Thymus (tissue), 14 donors: ENCODE measurements around the gene SYNGAP1. TPM values are rescaled to one million over a fixed set of nuclear protein-coding genes. Genes with fewer than 3 reads are reported as not detected.
A peak's percentile ranks its signal among the peaks of the same experiment; 100 is the strongest.
"Not testable (repeated sequence)": the region's sequence is repeated elsewhere in the genome, so short reads cannot be mapped to it uniquely, and the experiment has no call there.

Source experiments
- DNase-seq, 9 donors: peaks; one replicate each; pipeline ENCODE4 v3.0.0-alpha.2; 2013; ENCODE audit warnings: low spot score in 9 of 9, low read depth in 6 of 9, missing footprints in 1 of 9
- H3K27ac ChIP-seq, 2 donors: one replicate each; pipeline ENCODE4 v1.5.1; 2013; ENCODE audit warnings: control low read depth in 1 of 2, low read depth in 1 of 2, low read length in 1 of 2, mild to moderate bottlenecking in 1 of 2, moderate library complexity in 1 of 2
- H3K27me3 ChIP-seq, 2 donors: one replicate each; pipeline ENCODE4 v1.5.1; 2013; ENCODE audit warnings: low read length in 1 of 2; ENCODE audit not compliant: control insufficient read depth in 2 of 2, insufficient read depth in 1 of 2
- H3K36me3 ChIP-seq, 2 donors: one replicate each; pipeline ENCODE4 v1.5.1; 2013; ENCODE audit warnings: low read length in 1 of 2, mild to moderate bottlenecking in 1 of 2, moderate library complexity in 1 of 2; ENCODE audit not compliant: control insufficient read depth in 2 of 2, insufficient read depth in 2 of 2
- H3K4me1 ChIP-seq, 2 donors: one replicate each; pipeline ENCODE4 v1.5.1; 2013; ENCODE audit warnings: low read length in 2 of 2; ENCODE audit not compliant: control insufficient read depth in 2 of 2, insufficient read depth in 2 of 2
- H3K4me3 ChIP-seq, 2 donors: one replicate each; pipeline ENCODE4 v1.5.1; 2013; ENCODE audit warnings: low read length in 2 of 2, control low read depth in 1 of 2, mild to moderate bottlenecking in 1 of 2
- H3K9me3 ChIP-seq, 2 donors: one replicate each; pipeline ENCODE4 v1.5.1; 2013; ENCODE audit warnings: low read length in 1 of 2, mild to moderate bottlenecking in 1 of 2; ENCODE audit not compliant: control insufficient read depth in 2 of 2, insufficient read depth in 1 of 2
- WGBS: extraction: QIAGEN DNeasy Blood & Tissue Kit; methylation state at CpG from one replicate; pipeline ENCODE4 v1.1.7; 2013; 5-methylcytosine and 5-hydroxymethylcytosine counted together
- long read RNA-seq, 10 donors: transcript quantifications; one replicate each; lab custom pipeline, GENCODE V29; 2026
- polyA plus RNA-seq: library from polyadenylated mRNA; stranded (reverse); fragments of 200-250 nt; gene quantifications from one replicate; pipeline ENCODE4 v1.2.3, GENCODE V29; 2013
- total RNA-seq: library from RNA; stranded (reverse); fragments of 120-200 nt; gene quantifications from one replicate; pipeline ENCODE4 v1.2.4, GENCODE V29; 2013
- donor health status: healthy.

The SYNGAP1 gene
- total RNA-seq (3.0 TPM), polyA plus RNA-seq (26.7 TPM)
- long read RNA-seq, donor 1, result 0 reads
- long read RNA-seq, donor 2, result 0 reads
- long read RNA-seq, donor 3, partial matches to known transcripts, result 0 of 1 reads
- long read RNA-seq, donor 3, other reads (novel, unspliced or antisense), result 0 of 1 reads
- long read RNA-seq, donor 4, partial matches to known transcripts, result 0 of 1 reads
- long read RNA-seq, donor 4, other reads (novel, unspliced or antisense), result 0 of 1 reads
- long read RNA-seq, donor 5, partial matches to known transcripts, result 0 of 3 reads
- long read RNA-seq, donor 5, other reads (novel, unspliced or antisense), result 0 of 3 reads
- long read RNA-seq, donor 6, full-length matches to known transcripts, result 2 of 2 reads
- long read RNA-seq, donor 6, partial matches to known transcripts, result 0 of 2 reads
- long read RNA-seq, donor 6, other reads (novel, unspliced or antisense), result 0 of 2 reads
- long read RNA-seq, donor 7, partial matches to known transcripts, result 0 of 1 reads
- long read RNA-seq, donor 7, other reads (novel, unspliced or antisense), result 0 of 1 reads
- long read RNA-seq, donor 8, result 0 reads
- long read RNA-seq, donor 9, partial matches to known transcripts, result 15 of 15 reads
- long read RNA-seq, donor 9, other reads (novel, unspliced or antisense), result 0 of 15 reads
- long read RNA-seq, donor 10, result 0 reads

- Histone ChIP-seq H3K4me3 (peak within 1 kb of the TSS; percentile 45 to 52), H3K36me3 (peaks cover 17 to 26% of the 10 kb centered on the region in 2 donors), H3K27ac (peak within 1 kb of the TSS; percentile 93 to 98), H3K9me3 (peaks cover 0 to 3% of the 10 kb centered on the region in 2 donors), H3K27me3 (no peaks in the 10 kb centered on the region), H3K4me1 (peaks cover 39 to 55% of the 10 kb centered on the region in 2 donors)
- WGBS, result 4% methylated on average over 21 of the region's 22 CpGs
- peak in 3 of 9 donors; percentile 69 to 83 (median 74) for DNase-seq
Observed at GRCh38 chr6:33419580-33420490, at the start of gene SYNGAP1. Gene SYNGAP1 (plus strand): TSS chr6:33420065. CDS start chr6:33420265, 200 bp downstream.

- not testable (repeated sequence) for H3K9me3 ChIP-seq, H3K27ac ChIP-seq, H3K36me3 ChIP-seq, H3K27me3 ChIP-seq, DNase-seq, H3K4me1 ChIP-seq, H3K4me3 ChIP-seq
- 98% methylated on average over 8 of the region's 8 CpGs for WGBS
Observed at GRCh38 chr6:33371901-33372300, 48.0 kb upstream of the SYNGAP1 start.

- no peak for DNase-seq
- H3K27me3 ChIP-seq, result no peaks in the 10 kb centered on the region
- 45% methylated on average over 5 of the region's 5 CpGs for WGBS
Observed at GRCh38 chr6:33372526-33373123, 47.2 kb upstream of the SYNGAP1 start.

GRCh38 chr6:33373960-33374910 is 45.6 kb upstream of the SYNGAP1 start:
- H3K4me1 ChIP-seq, result peaks cover 0 to 9% of the 10 kb centered on the region in 2 donors
- H3K27me3 ChIP-seq, result no peaks in the 10 kb centered on the region
- WGBS, result 82% methylated on average over 8 of the region's 8 CpGs
- H3K4me3 ChIP-seq, result no peak overlapping the region
- no peak for DNase-seq
- no peaks in the 10 kb centered on the region for H3K36me3 ChIP-seq
- H3K27ac ChIP-seq, result no peak overlapping the region
- no peaks in the 10 kb centered on the region for H3K9me3 ChIP-seq

More at GRCh38 chr6:33372526-33373123, 47.2 kb upstream of the SYNGAP1 start:
- Histone ChIP-seq H3K9me3 (no peaks in the 10 kb centered on the region), H3K4me3 (no peak overlapping the region), H3K4me1 (peaks cover 0 to 9% of the 10 kb centered on the region in 2 donors), H3K27ac (no peak overlapping the region), H3K36me3 (no peaks in the 10 kb centered on the region)

GRCh38 chr6:33375143-33375671 is 44.7 kb upstream of the SYNGAP1 start:
- Histone ChIP-seq H3K4me1 (peaks cover 0 to 9% of the 10 kb centered on the region in 2 donors), H3K27ac (peak overlapping the region; percentile 46 to 60), H3K4me3 (no peak overlapping the region), H3K27me3 (no peaks in the 10 kb centered on the region), H3K36me3 (no peaks in the 10 kb centered on the region), H3K9me3 (no peaks in the 10 kb centered on the region)
- peak in 1 of 9 donors; percentile 33 for DNase-seq
- 77% methylated on average over 9 of the region's 9 CpGs for WGBS

DNA sequence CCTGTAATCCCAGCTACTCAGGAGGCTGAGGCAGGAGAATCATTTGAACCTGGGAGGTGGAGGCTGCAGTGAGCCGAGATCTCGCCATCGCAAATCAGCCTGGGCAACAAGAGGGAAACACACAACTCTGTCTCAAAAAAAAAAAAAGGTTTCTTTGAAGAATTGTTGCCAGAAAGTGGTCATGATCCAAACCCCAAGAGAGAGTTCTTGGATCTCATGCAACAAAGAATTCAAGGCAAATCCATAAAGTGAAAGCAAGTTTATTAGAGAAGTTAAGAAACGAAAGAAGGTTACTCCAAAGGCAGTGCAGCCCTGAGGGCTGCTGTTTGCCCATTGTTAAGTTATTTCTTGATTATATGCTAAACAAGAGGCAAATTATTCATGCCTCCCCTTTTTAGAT is 42.7 kb upstream of the SYNGAP1 start:
- WGBS, result 95% methylated on average over 4 of the region's 4 CpGs

GRCh38 chr6:33379184-33379583 is 40.7 kb upstream of the SYNGAP1 start:
- H3K4me1 ChIP-seq, H3K27ac ChIP-seq, DNase-seq, H3K36me3 ChIP-seq, H3K27me3 ChIP-seq, H3K9me3 ChIP-seq, H3K4me3 ChIP-seq: not testable (repeated sequence)
- WGBS, result 99% methylated on average over 10 of the region's 10 CpGs

More for the DNA sequence above, 42.7 kb upstream of the SYNGAP1 start:
- H3K9me3 ChIP-seq, result no peaks in the 10 kb centered on the region
- H3K4me1 ChIP-seq, result peaks cover 0 to 9% of the 10 kb centered on the region in 2 donors
- no peak overlapping the region for H3K4me3 ChIP-seq
- H3K27ac ChIP-seq, result no peak overlapping the region
- H3K27me3 ChIP-seq, result no peaks in the 10 kb centered on the region
- no peak for DNase-seq
- no peaks in the 10 kb centered on the region for H3K36me3 ChIP-seq
